NCI-H2196 (cell line): ENCODE measurements around the gene SLC25A26.
"Not testable (repeated sequence)": the region's sequence is repeated elsewhere in the genome, so short reads cannot be mapped to it uniquely, and the experiment has no call there.

Experiments used
- DNase-seq: peaks from one replicate; lab custom pipeline; 2025; ENCODE audit not compliant: unreplicated experiment; lab: John Stamatoyannopoulos, UW

SLC25A26 gene

GRCh38 chr3:66226093-66226492 is 5.3 kb downstream of the SLC25A26 start:
- DNase-seq = not testable (repeated sequence)

GRCh38 chr3:66227051-66227450 is 6.2 kb downstream of the SLC25A26 start:
- no peak for DNase-seq

DNA sequence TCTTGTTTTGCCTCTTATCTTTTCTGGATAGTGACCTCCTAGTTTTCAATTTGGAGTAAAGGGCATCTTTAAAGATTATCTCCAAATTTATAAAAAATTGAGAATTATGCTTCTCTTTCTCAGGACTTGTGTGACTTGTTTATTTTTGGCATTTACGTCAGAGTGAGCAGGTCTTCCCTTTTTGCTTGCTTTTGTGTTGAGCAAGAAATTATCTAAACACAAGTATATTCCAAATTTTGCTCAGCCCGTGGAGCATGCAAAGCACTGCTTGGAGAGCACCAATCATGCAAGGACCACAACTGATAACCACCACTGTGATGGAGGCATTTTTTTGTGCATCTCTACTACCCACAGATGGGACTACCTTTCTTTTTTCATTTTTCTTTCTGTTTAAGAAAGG is 7.1 kb downstream of the SLC25A26 start:
- no peak for DNase-seq

- DNase-seq = no peak
Measured at GRCh38 chr3:66228707-66229106, 7.9 kb downstream of the SLC25A26 start.

- DNase-seq = no peak
Measured at GRCh38 chr3:66229931-66230330, 9.1 kb downstream of the SLC25A26 start.

DNA sequence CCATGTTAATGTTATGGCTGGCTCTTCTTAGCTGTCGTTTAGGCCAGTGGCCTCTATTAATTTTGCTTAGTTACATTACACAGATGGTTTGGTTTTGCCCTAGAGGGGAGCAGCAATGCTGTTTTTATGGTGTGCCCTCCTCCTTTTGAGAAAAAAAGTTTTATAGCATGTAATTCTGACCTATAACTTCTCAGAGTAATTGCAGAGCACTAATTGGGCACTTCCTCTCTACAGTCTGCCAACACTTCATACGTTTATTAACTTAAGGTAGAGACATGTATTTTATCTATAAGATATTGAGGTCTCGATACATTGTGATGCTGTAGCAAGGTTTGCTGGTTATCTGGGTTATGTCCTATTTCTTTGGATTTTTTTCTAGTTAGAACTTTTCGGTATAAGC is 12.2 kb downstream of the SLC25A26 start:
- no peak for DNase-seq

DNA sequence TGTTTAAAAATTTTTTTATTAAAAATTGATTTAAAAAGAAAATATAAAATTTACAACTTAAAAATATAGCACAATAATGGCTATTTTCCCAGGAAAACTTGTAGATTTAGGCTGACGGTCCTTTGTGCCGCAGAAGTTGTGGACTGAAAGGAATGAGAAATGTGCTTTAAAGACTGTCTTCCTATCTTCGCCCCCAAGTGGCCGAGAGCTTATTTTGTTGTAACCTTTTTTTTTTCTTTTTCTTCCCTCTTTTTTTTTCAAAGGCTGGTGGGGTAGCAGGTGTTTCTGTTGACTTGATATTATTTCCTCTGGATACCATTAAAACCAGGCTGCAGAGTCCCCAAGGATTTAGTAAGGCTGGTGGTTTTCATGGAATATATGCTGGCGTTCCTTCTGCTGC is 15.5 kb downstream of the SLC25A26 start:
- DNase-seq = no peak

- DNase-seq = no peak
Measured at GRCh38 chr3:66237552-66237951, 16.8 kb downstream of the SLC25A26 start.

DNA sequence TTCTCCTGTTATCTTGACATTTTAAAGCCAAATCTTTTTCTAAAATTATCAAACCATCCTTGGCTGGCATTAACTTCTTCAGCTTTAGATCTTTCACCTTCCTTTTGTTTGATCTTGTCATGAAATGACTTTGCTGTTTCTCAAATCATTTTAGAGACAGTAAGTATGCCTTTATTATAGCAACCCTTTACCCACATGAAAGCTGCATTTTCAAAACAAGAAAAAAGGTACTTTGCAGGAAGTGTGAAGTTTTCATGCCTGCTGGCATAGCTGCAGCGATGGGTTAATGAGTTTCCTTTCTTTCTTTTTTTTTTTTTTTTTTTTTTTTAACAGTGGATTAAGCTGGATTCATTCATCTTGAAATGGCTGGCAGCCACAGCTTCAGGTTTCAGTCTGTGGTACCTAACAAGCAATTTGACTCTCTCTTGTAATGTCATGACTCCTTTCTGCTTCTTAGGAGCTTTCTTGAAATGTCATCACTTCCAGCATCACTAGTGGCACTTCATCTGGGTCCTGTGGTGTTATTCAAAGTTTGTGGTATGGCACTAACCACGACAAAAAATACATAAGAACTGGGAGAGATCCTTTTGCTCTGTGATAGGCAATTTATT is 18.8 kb downstream of the SLC25A26 start:
- no peak for DNase-seq

DNA sequence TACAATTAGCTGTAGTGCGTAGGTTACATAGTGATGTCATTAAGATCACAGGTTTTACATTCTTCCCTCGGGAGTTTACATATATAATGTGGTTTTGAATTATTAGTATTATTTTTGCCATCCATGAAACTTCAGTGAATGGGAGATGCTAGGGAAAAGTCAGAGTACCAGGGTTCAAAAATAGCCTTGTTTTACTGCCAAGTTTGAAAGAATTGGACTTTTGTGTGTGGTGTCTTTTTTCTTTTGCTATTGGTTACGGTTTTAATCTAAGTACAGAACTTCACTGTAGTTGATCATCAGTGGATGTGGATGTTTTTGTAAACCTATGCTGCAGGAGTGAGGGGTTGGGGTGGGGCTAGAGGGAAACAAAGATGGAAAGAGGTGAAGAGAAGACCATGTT is 20.7 kb downstream of the SLC25A26 start:
- no peak for DNase-seq

DNA sequence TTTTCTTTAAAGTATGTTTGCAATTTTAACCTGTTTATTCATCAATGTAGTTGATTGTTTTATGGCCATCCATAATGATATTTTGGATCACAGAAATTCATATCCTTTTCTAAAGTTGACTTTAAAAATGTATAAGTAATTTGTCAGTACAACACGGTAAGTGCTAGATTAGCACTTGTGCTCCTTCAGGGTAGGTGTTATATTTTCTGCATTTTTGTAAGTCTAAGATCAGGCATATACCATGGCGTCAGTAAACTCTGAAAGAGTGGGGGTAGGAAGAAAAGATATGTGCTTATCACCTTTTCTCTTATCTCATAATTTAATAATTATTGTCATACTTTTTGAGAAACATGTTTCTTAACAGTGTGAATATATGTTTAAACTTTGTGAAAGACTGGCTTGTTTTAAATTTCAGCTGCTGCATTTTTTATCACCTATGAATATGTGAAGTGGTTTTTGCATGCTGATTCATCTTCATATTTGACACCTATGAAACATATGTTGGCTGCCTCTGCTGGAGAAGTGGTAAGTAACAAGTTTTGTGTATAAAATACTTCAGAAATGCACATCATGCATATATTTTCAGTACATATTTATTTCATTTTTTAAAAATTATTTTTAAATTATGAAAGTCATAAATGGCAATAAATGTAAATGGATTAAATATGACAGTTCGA is 22.1 kb downstream of the SLC25A26 start:
- no peak for DNase-seq

DNA sequence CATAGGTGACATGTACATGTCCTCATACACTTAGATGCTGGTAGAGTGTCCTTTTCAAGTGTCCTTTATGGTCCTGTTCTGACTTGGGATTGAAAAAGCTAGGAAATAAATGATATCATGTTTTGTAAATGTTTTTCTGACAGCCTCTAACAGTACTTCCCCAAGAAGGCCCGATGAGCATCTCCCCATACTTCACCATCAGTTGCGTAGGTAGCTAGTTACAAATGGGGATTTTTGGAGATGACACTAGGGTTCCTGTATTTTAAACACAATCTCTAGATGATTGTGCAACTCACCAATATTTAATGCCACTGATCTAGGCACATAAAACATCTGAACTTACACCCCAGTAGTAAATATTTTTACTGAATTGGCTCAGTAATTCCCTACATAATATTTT is 27.8 kb downstream of the SLC25A26 start:
- no peak for DNase-seq

GRCh38 chr3:66253790-66254620 is 33.2 kb downstream of the SLC25A26 start:
- DNase-seq = peak; percentile 2

- DNase-seq = no peak
Measured at GRCh38 chr3:66255865-66256264, 35.1 kb downstream of the SLC25A26 start.

GRCh38 chr3:66256806-66257205 is 36.0 kb downstream of the SLC25A26 start:
- no peak for DNase-seq

DNA sequence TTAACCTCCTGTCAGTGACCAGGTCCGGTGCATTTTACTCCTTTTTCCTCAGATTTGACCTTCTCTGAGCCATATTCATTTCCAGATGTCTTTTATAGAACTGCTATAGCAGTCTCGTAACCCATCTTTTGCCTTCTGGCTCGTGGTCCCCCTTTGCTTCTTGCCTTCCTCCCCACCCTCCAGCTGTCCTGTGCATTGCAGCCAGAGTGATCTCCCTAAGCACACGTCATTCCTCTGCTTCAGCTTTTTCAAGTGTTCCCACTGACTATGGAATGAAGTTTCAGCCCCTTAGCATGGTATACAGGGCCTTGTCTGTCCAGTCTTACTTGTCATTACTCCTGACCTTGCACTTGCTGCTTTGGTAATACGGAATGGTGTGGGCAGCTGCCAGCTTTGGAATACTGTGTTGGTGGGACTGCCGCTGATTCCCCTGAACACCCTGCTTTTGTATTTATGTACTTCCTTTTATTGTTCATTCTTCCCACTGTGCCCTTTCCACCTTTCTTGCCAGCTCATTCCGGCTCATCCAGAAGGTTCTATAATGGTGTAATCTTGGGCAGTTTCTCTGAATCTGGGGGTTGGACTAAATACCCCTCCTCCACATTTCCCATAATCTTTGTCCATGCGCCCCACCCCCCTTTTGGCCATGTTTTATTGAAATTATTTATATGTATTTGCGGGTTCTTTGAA is 38.9 kb downstream of the SLC25A26 start:
- no peak for DNase-seq

DNA sequence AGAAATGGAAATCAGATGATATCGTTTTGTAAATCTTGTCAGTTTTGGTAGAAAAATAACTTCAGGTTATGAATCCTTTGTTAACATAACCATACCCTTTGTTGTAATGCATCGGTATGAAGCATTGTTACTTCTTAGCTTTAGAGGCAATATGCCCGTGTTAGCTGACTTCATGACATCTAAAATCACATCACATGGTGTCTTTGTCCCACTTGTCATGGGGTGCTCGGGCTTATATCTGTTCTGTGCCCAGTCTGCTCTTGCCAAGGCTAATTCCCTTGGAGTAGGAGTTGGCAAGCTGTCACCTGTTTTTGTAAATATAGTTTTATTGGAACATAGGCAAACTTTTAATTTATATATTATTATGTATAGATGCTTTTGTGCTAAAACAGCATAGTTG is 39.6 kb downstream of the SLC25A26 start:
- DNase-seq = no peak

GRCh38 chr3:66261355-66261754 is 40.6 kb downstream of the SLC25A26 start:
- DNase-seq = no peak

GRCh38 chr3:66265649-66266048 is 44.8 kb downstream of the SLC25A26 start:
- DNase-seq = no peak

DNA sequence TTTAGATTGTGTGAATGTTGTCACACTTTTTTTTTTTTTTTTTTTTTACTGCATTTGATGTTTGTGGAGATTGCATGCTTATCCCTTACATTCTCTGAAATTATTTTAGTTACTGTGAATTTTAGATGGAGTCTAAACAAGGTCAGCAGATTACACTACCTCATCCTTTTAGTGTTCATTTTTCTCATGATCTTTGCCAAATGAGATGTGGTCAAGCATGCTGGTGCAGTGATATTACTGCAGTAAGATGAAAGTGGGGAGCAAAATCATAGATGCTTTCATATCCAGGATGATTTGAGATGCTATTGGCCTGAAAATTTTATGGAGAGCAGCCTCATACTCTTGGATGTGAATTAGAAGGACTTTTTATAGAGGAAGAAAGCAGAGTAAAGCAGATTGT is 45.8 kb downstream of the SLC25A26 start:
- no peak for DNase-seq

DNA sequence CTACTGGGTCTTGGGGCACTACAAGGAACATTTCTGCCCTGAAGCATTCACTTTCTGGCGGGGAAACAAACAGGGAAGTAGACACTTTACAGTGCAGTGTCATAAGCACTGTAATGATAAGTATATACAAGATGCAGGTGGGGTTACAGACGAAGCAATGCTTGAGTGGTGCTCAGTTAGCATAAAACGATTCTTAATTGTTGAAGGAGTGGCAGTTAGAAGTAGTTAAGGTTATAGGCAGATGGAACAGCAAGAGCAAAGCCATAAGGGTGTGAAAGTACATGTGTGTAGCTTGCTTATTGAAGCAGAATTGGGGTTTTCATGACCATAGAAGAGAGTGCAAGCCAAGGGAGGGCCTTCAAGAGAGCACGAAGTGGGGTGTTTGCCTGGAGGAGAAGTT is 46.2 kb downstream of the SLC25A26 start:
- DNase-seq = no peak

- DNase-seq = no peak
Measured at GRCh38 chr3:66267906-66268305, 47.1 kb downstream of the SLC25A26 start.
